GM19452 (cell line): Measurements from ENCODE around the gene CCNQ.

ENCODE experiments used
- ATAC-seq: cut with Tn5 transposase; IDR thresholded peaks from one replicate; pipeline ENCODE4 v1.9.1; 2021; ENCODE audit not compliant: unreplicated experiment

CCNQ gene

GRCh38 chrX:153546386-153546785, 52.6 kb downstream of the CCNQ start:
- ATAC-seq: no peak

GRCh38 chrX:153544727-153545126, 54.2 kb downstream of the CCNQ start:
- no peak for ATAC-seq

- no peak for ATAC-seq
These were observed 59.0 kb downstream of the CCNQ start for GRCh38 chrX:153539979-153540358.

- ATAC-seq: no peak
These were observed 59.6 kb downstream of the CCNQ start for GRCh38 chrX:153539171-153539978.

GRCh38 chrX:153538424-153538823, 60.5 kb downstream of the CCNQ start:
- no peak for ATAC-seq
